Measurements from ENCODE around the gene DYRK3. TPM values are rescaled to one million over a fixed set of nuclear protein-coding genes. Genes with fewer than 3 reads are reported as not detected.
"Not testable (repeated sequence)": the region's sequence is repeated elsewhere in the genome, so short reads cannot be mapped to it uniquely, and the experiment has no call there.

Gene DYRK3
- total RNA-seq (2014; rRNA removed; shearing (Covaris generic)), result 21.9 and 22.3 TPM in 2 replicates

DNA sequence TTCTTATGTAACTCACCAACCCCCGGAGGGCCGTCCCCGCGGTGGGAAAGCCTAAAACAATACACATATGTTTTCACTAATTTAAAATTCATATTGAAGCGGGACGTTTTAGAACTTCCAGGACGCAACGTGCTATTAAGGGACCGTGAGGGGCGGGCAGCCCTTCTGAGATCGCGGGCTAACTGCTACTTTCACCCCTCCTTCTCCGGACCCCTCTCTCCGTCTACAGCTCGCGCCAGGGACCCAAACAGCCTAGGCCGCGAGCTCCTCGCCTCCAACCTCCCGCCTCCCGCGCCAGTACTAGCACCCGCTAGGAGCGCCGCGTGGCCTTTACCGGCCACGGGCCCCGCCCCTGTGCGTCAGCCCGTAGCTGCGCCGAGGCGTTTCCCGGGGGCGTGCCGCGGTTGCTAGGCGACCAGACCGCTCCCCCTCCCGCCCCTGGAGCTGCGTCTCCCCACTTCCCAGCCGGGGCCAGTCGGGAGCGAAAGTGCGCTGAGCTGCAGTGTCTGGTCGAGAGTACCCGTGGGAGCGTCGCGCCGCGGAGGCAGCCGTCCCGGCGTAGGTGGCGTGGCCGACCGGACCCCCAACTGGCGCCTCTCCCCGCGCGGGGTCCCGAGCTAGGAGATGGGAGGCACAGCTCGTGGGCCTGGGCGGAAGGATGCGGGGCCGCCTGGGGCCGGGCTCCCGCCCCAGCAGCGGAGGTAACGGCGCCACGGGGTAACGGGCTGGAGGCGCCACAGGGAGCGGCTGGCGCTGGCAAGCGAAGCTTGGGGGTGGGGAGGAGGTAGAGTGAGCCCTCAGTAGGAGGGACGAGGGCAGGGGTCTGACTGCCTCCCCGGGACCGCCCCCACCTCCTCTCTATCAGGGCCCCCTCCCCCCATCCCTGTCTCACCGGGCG lies at the start of gene DYRK3:
DYRK3 (plus strand) TSS at position 457 of the 898 bp plus-strand sequence; CDS start at position 625, 168 bp downstream.
- peak; percentile 93 for DNase-seq (ENCODE audit: low read depth)

DNA sequence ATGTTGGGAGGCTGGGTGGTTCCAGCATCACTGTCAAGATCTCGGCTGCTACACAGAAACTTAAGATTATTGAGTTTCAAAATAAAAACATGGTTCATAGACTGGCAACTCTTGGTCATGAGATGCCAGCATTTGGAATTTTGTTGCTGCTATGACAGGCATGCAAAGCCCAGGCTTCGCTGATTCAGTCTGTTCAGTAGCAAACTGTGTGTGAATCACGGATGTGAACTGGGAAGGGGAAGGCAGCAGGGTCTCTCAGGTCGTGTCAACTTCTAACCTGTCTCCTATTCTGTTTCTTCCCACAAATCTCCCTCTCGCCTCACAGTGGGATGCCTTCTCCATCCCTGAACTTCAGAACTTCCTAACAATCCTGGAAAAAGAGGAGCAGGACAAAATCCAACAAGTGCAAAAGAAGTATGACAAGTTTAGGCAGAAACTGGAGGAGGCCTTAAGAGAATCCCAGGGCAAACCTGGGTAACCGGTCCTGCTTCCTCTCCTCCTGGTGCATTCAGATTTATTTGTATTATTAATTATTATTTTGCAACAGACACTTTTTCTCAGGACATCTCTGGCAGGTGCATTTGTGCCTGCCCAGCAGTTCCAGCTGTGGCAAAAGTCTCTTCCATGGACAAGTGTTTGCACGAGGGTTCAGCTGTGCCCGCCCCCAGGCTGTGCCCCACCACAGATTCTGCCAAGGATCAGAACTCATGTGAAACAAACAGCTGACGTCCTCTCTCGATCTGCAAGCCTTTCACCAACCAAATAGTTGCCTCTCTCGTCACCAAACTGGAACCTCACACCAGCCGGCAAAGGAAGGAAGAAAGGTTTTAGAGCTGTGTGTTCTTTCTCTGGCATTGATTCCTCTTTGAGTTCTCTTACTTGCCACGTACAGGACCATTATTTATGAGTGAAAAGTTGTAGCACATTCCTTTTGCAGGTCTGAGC lies 48.6 kb upstream of the DYRK3 start:
- no peak for DNase-seq (ENCODE audit: low read depth)

DNA sequence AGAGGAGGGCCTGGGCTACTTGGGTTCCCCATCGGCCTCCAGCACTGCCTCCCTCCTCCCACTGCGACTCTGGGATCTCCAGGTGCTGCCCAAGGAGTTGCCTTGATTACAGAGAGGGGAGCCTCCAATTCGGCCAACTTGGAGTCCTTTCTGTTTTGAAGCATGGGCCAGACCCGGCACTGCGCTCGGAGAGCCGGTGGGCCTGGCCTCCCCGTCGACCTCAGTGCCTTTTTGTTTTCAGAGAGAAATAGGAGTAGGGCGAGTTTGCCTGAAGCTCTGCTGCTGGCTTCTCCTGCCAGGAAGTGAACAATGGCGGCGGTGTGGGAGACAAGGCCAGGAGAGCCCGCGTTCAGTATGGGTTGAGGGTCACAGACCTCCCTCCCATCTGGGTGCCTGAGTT lies 47.4 kb upstream of the DYRK3 start:
- no peak for DNase-seq (ENCODE audit: low read depth)

DNA sequence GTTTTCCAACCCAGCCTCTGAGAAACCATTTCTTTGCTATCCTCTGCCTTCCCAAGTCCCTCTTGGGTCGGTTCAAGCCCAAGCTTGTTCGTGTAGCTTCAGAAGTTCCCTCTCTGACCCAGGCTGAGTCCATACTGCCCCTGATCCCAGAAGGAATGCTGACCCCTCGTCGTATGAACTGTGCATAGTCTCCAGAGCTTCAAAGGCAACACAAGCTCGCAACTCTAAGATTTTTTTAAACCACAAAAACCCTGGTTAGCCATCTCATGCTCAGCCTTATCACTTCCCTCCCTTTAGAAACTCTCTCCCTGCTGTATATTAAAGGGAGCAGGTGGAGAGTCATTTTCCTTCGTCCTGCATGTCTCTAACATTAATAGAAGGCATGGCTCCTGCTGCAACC lies 46.8 kb upstream of the DYRK3 start:
- no peak for DNase-seq (ENCODE audit: low read depth)

DNA sequence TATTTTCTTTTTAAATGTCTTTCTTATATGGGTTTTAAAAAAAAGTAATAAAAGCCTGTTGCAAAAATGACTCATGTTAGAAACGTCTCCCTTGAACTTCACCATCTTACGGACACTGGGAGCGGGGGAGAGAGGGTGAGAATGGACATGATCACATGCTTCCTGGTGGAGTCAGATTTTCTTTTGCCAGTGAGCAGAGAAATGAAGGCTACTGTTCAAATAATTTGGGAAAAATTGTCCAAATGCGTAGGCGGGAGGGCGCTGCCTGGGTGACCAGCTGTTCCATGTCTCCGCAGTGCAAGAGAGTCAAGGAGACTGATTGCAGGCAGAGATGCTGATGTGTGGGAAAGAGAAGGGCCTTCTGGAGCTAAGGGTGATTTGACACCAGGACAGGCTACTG lies 46.1 kb upstream of the DYRK3 start:
- peak; percentile 93 for DNase-seq (ENCODE audit: low read depth)

DNA sequence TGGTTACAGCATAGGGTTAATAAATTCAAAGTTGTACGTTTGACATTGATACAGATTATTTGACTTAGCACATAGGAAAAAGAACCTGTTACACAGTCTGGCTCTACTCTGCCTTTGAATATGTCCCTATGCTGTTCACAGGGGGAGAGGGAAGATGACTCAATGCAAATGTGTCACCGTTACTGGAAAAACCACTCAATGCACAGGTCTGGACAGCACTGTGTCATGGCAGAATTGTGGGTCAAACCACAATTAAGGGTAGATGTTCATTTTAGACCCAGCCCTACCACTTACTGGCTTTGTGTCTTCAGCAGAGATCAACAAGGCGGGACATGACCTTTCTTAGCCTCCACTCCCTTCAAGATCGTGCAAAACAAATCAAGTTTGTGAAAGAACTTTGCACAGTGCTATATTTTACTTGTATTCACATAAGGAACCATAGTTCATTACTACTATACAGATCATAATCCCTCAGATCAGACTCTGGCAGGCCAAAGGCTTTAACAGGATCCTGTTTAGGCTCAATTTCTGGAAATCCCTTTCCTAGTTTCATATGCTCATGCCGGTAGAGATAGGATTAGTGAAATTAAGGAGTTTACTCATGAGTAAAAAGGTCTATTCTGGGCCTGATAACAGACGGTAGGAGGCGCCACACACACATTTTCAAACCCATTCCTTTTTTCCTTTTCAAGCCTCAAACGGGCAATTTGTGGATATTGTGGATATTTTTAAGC lies 45.1 kb upstream of the DYRK3 start:
- DNase-seq (ENCODE audit: low read depth), result peak; percentile 92

DNA sequence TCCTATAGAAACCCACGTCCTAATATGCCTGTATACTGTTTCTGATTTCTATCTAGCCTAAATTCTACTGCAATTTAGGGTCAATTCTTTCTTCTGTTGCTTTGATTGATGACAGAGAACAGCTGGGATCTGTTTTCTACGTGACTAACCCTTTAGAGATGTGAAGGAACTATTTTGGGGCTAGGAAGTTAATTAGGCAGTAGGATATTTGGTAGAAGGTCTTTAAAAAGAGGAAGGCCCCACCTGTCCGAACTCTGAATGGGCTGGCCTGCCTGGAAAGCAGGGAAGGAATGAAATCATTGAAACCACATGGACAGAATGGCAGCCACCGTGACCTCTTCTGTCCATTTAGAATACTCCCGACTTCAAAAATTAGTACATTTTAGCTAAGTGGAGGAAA lies 44.1 kb upstream of the DYRK3 start:
- DNase-seq (ENCODE audit: low read depth), result no peak

DNA sequence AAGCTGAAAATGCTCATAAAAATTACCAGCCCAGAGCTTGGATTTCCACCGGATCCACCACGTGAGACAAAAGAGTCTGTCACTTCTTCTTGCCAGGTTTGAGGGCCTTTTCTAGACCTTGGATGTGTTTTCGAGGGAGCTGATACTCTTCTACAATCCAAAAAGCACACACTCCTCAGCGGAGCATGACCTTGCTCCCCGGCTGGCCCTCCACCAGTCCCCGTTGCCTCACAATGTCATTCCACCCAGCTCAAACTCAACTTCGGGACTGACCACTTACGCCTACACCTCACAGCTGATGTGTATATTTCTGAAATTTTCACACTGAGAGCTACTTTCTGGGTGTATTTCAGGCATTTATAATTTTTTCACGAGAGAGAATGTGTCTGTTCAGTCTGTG lies 43.6 kb upstream of the DYRK3 start:
- DNase-seq (ENCODE audit: low read depth), result no peak

DNA sequence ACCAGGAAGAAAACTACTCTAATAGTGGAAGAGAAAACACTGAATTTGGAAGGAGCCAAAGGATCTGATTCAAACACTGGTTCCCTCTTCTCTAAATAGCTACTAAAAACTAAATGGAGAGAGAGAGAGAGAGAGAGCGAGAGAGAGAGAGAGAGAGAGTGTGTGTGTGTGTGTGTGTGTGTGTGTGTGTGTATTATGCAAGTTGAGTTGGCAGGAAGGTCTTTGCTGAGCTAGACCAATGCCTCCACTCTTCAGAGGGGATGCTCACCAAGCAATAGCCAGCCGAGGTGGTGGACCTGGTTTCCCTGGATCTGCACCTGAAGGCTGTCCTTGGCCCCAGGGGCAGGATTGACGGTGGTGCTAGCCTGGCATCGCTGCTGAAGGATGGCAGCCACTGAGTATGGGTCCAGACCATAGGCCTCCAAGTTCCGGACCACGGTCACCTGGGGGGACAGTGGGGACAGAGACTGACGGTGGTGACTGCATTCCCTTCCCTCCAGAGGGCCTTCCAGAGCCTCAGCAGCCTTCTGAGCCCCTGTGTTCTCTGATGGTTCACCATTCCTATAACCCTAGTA lies 41.9 kb upstream of the DYRK3 start:
- DNase-seq (ENCODE audit: low read depth), result no peak

DNA sequence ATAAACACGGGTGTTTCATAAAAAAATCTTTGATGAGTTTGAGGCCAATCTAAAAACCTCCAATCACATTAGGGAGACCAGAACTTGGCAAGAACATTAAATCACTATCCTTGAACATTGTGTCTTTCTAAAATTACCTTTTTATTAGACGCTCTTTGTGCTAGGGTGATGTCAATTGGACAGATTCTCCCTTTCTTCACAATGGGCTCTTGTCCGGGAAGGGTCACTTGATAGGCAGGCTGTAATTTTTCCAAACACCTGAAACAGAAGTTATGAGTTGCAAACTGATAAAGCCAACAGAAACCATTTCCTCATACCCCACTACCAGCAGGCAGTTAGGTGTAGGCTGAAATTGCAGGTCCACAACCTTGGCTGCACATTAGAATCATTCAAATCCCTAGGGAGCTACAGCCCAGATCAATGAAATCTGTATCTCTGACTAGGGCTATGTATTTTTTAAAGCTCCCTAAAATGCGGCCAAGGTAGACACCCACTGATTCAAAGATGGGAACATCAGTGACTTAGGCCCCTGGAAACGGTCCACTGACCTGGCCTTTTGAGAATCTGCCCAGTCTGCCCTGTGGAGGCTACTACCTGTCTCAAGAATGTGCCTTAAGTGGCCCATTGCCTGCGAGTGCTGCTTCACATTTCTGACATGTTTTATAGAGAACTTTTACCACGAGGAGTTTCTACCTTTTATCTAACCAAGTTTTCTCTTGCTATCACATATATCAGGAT lies 39.6 kb upstream of the DYRK3 start:
- DNase-seq (ENCODE audit: low read depth), result no peak

DNA sequence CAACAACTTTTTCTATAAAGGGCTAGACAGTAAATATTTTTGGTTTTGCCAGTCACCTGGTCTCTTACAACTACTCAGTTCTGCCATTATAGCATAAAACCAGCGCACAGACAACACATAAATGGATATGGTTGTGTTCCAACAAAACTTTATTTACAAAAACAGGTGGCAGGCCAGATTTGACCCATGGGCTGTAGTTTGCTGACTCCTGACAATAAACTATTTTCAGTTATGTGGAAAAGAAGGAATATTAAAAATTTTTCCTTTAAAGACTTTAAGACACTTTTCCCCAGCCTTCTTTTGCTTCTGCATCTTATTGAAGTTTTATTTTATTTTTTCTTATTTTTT lies 39.0 kb upstream of the DYRK3 start:
- no peak for DNase-seq (ENCODE audit: low read depth)

DNA sequence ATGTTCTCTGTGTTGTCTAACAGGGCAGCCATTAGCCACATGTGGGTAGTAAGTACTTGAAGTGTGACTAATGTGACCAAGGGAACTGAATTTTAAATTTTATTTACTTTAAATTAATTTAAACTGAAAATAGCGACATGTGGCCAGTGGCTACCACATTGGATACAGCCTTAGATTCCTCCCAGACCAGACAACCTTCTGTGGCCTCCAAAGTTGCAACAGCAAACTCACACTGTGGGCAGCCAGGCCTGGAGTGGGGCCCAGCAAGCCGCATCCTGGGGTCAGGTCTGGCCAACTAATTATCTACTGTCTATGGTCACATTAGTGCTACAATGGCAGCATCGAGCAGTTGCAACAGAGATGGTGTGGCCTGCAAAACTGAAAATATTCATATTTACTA lies 34.8 kb upstream of the DYRK3 start:
- DNase-seq (ENCODE audit: low read depth), result peak; percentile 22

DNA sequence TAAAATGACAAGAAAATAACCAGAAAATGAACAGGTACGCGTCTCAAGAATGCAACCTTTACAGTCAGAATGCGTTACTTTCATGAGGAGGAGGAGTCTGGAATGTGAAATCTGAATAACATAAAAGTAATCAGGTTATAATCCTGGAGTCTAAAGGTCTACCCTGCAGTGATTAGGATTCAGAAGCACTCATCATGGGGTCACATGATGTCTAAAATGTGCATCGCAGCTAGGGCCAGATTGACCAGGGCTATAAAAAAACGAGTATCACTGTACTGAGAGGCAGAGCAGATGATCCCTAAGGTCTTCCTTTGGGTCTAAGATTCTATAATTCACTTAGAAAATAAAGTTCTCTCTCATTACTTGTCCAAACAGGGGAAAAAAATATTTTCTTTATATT lies 30.5 kb upstream of the DYRK3 start:
- DNase-seq (ENCODE audit: low read depth), result no peak

DNA sequence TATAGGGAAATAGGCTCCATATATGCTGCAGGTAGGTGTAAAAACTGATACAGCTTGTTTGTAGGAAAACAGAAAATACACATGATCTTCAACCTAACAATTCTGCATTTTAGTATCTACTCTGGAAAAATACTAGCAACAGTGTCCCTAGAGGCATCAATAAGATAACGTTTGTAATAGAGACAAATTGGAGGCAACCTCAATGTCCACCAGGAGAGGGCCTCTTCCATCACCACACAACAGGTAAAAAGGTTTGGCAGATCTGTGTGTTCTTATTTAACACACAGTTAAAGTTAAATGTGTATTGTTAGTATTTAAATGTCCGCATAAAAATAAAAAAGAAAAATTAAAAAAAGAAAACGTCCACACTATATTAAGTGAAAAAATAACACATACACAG lies 28.5 kb upstream of the DYRK3 start:
- DNase-seq (ENCODE audit: low read depth), result peak; percentile 45

DNA sequence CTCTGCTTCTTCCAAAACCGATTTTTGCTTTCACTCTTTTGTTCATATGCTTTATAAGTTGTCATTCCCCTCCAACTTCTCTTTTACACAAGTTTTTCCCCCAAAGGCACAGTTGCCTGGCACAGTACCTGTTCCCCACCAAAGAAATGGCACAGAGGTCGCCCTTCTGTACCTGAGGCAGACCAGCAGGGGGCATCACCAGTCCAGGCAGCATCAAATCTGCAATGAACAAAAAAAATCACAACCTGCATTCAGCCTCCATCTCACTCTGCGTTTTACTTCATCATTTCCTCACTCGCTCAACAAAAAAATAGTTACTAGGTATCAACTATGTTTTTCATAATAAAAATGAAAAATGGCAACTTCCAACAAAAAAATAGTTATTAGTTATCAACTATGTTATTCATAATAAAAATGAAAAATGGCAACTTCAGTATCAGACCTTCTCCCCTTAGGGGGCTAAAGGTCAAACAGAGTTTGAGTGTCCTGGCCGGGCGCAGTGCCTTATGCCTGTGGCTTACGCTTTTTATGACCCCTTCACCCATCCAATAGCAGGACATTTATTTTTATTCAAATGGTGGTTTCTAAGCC lies 27.1 kb upstream of the DYRK3 start:
- peak; percentile 33 for DNase-seq (ENCODE audit: low read depth)

DNA sequence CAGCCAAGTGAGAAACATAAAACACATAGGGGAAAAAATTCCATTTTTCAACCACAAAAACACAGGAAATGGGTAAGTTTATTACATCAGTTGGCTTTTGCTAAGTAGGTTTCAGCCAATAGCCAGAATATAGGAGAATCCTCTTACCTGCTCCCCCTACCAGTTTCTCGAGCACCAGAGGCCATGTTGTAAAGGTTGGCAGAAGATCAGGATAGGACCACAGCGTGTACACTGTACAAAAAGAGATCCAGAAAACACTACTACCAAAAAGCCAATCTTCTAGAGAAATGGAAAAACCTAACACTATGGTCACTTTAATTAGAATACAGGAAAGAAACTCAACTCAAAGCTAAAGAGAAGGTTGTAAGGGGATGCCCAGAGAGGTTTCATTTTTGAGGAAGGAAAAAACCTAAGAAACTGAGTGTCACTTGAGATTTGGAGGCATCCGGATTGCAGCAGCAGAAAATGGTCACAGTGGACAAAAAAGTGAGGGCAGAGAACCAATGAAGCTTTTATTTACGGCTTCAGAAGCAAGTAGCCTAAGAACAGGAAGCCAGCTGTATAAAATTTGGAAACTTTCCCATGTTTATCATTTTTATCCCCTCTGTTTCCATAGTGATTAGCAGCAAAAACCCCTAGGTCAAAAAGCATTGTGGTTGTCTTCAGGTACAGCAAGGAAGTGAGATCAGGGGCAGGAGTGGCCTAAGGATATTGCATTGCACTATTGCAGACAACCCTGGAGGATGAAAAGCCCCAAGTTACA lies 25.9 kb upstream of the DYRK3 start:
- peak; percentile 45 for DNase-seq (ENCODE audit: low read depth)

DNA sequence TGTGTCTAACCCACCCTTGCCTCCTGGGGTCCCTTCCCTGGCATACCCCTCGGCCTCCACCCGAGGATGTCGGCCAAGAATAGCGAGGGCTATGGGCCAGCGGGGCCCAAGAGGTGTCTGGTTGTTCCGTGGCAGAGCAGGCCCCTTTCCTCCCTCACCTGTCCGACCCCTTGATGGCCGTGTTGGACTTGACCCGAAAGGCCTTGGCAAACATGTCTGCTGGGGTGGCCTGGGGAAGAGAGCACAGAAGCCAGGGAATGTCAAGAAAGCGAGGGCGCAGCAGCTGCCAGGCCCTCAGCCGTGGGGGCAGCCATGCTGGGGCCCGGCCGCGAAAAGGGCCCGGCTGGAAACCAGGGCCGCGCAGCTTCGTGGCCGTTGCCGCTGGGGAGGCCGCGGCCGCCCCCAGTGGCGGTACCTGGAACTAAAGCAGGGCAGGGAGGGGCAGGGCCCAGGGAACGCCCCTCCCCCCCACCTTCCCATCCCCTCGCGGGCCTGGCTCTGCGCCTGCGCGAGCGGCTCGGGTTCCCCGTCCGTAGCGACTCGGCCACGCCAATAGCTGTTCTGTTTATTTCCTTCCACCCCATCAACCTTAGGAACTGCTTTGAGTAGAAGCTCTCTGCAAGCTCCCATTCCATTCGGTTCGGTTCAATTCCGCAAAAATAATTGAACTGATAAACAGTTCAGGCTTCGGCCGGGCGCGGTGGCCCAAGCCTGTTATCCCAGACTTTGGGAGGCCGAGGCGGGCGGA lies 23.0 kb upstream of the DYRK3 start, which contains the start of gene EIF2D:
EIF2D (minus strand) TSS at position 337 of the 748 bp plus-strand sequence; CDS start at position 214, 123 bp downstream.
- DNase-seq (ENCODE audit: low read depth), result peak; percentile 89

DNA sequence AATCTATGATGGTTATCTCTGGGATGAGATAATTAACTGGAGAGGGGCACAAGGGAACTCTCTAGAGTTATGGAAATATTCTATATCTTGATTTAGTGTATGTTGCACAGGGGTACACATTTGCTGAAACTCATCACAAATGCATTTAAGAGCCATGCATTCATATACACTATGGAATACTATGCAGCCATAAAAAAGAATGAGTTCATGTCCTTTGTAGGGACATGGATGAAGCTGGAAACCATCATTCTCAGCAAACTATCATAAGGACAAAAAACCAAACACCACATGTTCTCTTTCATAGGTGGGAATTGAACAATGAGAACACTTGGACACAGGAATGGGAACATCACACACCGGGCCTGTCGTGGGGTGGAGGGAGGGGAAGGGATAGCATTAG lies 8.9 kb upstream of the DYRK3 start:
- not testable (repeated sequence) for DNase-seq (ENCODE audit: low read depth)

DNA sequence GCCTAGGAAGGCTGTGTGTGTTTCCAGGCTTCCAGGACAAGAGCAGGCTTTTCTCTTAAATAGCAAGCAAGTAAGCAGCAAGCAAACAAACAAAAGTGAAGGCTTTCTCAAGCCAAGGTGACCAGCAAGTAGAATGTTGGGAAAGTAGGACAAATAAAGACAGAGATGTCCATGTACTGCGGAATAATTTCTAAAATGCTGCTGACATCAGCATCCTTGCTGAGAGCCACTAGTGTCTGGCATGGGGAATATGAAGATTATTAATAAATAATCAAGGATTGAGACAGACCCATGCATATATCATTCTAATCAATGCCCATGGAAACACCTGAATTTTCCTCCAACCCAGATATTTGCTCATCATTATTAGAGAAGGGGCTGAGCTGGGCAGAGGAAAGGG lies 6.4 kb upstream of the DYRK3 start:
- DNase-seq (ENCODE audit: low read depth), result no peak

All from M059J (cell line).